CD4-positive, alpha-beta T cell treated with Interleukin-2 at 100 ng/mL for 4 hours (primary cell): Measurements from ENCODE around the gene ZNF84.

Experiments used
- DNase-seq: peaks from one replicate; pipeline ENCODE4 v3.0.0-alpha.2; 2020; ENCODE audit warnings: low spot score

Gene ZNF84

GRCh38 chr12:133037207-133038005, at the start of gene ZNF84:
Gene ZNF84 (plus strand): TSS chr12:133037509. CDS start chr12:133041468, 3,959 bp downstream.
- peak; percentile 98 for DNase-seq

- no peak for DNase-seq
These were observed 38.6 kb upstream of the ZNF84 start for GRCh38 chr12:132998741-132999140.

GRCh38 chr12:133010657-133011297, 26.5 kb upstream of the ZNF84 start:
- no peak for DNase-seq

GRCh38 chr12:133023566-133023965, 13.7 kb upstream of the ZNF84 start:
- no peak for DNase-seq

GRCh38 chr12:133026996-133027395, 10.3 kb upstream of the ZNF84 start:
- DNase-seq: no peak

DNA sequence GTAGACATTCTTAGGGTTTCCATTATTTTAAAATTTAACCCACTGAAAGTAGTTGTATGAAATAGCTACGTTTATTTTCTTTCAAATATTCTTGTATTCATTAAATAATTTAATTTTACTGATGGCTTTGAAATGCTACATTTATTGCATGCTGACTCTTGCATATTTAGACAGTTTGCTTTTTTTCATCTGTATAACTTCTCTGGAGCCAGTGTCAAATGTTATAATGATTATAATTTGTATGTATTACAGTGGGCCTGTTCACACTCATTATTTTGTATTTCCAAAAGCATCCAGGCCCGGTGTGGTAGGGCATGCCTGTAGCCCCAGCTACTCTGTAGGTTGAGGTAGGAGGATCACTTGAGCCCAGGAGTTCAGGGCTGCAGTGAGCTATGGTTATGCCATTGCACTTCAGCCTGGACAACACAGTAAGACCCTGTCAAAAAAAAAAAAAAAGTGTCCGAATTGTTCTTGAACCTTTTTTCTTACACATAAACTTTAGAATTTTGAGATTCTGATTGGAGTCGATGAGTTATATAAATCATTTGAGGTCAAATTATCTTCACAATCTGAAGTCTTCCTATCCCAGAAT, 905 bp downstream of the ZNF84 start:
- no peak for DNase-seq

GRCh38 chr12:133046698-133047097, 9.4 kb downstream of the ZNF84 start:
- no peak for DNase-seq

- DNase-seq: no peak
These were observed 20.1 kb downstream of the ZNF84 start for GRCh38 chr12:133057446-133057845.

DNA sequence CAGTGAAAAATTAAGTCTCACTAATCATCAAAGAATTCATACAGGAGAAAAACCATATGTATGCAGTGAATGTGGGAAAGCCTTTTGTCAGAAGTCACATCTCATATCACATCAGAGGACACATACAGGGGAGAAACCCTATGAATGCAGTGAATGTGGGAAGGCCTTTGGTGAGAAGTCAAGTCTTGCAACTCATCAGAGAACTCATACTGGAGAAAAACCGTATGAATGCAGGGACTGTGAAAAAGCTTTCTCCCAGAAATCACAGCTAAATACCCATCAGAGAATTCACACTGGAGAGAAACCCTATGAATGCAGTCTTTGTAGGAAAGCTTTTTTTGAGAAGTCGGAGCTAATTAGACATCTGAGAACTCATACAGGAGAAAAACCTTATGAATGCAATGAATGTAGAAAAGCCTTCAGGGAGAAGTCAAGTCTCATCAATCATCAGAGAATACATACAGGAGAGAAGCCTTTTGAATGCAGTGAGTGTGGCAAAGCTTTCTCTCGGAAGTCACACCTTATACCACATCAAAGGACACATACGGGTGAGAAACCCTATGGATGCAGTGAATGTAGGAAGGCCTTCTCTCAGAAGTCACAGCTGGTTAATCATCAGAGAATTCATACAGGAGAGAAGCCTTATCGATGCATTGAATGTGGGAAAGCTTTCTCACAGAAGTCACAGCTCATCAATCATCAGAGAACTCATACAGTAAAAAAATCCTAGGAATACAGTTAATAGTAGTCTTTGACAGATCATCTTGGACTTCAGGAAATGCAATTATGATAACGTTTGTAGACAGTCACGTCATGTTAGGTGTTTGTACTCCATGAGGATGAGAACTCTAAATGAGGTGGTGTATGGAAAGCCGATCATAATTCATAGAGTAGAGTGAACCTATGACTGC, 21.1 kb downstream of the ZNF84 start:
- DNase-seq: no peak

GRCh38 chr12:133061954-133062353, 24.6 kb downstream of the ZNF84 start:
- no peak for DNase-seq

DNA sequence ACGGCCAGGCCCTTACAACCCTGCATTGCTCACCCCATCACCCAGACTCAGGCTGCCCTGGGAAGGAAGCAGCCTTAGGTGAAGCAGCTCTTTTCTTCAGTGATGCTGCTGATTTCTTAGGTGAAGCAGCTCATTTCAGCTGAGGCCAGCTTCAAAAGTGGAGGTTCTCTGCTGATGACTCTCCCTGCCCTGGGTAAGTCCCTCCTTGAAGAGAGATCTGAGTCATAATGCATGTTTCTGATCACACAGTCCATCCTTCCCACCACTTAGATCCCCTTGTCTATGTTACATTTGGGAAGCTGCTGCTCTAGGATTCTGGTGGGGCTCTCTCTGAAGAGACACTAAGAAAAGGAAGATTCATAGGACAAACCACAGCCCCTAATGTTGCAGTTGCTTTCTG, 26.2 kb downstream of the ZNF84 start:
- no peak for DNase-seq

DNA sequence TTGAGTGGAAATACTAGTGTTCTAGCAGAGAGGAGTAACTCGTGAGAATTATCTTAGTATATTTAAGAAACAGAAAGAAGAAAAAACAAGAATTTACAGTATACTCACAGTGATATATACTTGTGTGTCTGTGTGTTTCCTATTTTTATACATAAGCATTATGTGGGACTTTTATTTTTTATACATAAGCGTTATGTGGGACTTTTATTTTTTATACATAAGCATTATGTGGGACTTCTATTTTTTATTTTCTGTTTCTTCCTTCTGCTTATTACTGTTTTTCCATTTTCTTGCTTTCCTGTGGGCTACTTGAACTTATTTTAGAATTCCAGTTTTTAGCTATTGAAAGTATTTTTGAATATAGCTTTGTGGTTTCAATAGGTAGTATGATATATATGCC, 36.5 kb downstream of the ZNF84 start:
- DNase-seq: no peak

DNA sequence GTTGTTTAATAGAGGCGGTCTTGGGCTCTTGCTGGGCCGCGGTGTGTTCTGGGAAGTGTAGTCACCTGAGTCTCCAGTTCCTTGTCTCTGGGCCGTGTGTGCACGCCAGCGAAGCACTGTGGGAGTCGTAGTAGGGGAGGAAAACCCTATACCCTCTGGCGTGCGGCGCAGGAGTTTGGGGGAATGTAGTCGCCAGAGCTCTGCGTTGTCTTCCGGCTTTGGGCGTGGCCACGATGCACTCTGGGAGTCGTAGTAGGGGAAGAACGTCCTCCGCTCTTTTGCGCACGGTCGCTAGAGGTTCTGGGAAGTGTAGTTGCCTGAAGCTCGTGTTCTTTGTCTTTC, 42.7 kb downstream of the ZNF84 start:
- DNase-seq: peak; percentile 97

DNA sequence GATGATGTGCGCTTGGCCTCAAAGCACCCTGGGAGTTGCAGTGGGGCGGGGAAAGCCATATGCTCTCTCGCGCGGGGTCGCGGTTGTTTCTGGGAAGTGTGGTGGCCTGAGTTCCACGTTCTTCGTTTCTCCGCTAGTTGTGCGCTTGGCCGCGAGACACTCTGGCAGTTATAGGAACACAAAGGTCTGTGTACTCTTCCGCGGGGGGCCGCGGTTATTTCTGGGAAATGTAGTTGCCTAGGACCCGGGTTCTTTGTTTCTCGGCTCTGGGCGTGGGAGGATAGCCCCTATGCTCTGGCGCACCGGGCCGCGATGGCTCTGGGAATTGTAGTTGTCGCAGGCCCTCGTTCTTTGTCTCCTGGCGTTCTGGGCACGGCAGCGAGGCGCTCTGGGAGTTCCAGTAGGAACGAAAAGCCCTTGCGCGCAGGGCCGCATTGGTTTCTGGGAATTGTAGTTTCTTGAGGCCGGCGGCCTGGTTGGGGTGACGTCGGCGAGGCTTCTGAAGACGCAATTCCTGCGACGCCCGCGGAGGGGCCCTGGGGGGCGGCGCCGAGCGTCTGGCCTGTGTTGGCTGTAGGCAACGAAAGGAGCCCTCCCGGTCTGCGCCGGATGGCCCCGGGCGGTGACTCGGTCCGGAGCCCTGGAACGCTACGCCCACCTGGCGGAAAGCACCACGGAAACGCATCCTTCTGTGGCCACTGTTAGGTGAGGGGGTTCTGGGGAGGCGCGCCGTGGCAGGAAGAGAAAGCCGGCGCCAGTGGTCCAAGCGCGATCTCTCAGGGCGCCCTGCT, 43.3 kb downstream of the ZNF84 start, which contains the start of gene ZNF140:
Gene ZNF140, plus strand, starts transcription at position 556 of the 791 bp plus-strand sequence. CDS start 398 bp downstream, outside the sequence.
- DNase-seq: peak; percentile 96

GRCh38 chr12:133081159-133081780, 44.0 kb downstream of the ZNF84 start:
- DNase-seq: no peak

DNA sequence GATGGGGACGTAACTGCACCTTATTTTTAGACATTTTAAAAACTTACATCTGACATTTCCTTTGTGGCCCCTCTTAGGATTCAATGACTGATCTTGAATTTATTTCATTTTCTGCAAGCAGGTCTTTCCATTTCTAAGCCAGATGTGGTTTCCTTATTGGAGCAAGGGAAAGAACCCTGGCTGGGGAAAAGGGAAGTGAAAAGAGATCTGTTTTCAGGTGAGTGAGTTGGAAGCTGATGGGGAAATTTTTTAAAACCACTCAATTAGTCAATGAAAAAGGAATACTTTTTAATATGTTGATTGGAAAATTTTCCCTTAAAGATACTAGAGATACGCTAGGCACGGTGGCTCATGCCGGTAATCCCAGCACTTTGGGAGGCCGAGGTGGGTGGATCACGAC, 46.0 kb downstream of the ZNF84 start:
- DNase-seq: no peak

DNA sequence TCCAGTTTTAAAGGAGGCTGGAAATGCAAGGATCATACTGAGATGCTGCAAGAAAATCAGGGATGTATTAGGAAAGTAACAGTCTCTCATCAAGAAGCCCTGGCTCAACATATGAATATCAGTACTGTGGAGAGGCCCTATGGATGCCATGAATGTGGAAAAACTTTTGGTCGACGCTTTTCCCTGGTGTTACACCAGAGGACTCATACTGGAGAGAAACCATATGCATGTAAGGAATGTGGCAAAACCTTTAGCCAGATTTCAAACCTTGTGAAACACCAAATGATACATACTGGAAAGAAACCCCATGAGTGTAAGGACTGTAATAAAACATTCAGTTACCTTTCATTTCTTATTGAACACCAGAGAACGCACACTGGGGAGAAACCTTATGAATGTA, 68.3 kb downstream of the ZNF84 start:
- no peak for DNase-seq

GRCh38 chr12:133106253-133106652, 68.9 kb downstream of the ZNF84 start:
- DNase-seq: no peak

GRCh38 chr12:133107121-133107520, 69.8 kb downstream of the ZNF84 start:
- no peak for DNase-seq

GRCh38 chr12:133108150-133108549, 70.8 kb downstream of the ZNF84 start:
- DNase-seq: no peak
